Measurements from ENCODE around the gene UQCC2.

DNA sequence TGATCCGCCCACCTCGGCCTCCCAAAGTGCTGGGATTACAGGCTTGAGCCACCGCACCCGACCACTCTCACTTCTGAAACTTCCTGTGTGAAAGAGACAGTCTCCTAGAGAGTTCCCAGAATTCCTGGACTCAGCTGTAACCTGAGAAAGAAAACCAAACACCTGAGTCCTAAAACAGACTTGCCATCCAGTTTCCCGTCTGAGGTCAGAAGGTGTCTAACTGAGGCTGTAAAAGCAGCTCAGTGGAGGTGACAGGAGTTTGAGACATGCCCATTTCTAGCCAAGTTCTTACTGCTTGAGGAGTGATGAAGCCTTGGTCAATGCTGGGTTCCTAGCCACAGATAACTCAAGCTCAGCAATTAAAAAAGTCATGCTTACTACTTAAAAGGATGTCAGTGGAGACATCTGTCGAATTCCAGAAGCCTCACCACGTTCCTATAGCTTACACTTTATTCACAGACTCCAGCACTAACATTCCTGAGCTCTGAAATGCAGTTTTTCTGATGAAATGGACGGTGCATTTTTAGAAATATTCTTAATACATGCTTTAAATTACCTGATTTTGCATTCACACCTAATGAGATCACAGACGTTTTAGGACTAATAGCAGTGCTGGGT, 6.1 kb downstream of the UQCC2 start:
- no peak for TF ChIP-seq GABPA (IDR thresholded peaks at IDR 0.05 in 1 of 2, conservative IDR thresholded peaks at IDR 0.05 in 1 of 2)
- TF ChIP-seq, protein P1, sequence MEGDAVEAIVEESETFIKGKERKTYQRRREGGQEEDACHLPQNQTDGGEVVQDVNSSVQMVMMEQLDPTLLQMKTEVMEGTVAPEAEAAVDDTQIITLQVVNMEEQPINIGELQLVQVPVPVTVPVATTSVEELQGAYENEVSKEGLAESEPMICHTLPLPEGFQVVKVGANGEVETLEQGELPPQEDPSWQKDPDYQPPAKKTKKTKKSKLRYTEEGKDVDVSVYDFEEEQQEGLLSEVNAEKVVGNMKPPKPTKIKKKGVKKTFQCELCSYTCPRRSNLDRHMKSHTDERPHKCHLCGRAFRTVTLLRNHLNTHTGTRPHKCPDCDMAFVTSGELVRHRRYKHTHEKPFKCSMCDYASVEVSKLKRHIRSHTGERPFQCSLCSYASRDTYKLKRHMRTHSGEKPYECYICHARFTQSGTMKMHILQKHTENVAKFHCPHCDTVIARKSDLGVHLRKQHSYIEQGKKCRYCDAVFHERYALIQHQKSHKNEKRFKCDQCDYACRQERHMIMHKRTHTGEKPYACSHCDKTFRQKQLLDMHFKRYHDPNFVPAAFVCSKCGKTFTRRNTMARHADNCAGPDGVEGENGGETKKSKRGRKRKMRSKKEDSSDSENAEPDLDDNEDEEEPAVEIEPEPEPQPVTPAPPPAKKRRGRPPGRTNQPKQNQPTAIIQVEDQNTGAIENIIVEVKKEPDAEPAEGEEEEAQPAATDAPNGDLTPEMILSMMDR (IDR thresholded peaks at IDR 0.05; ENCODE audit: low read depth, low read length, missing input control) = no peak
- no peak for TF ChIP-seq FOXA1 (IDR thresholded peaks at IDR 0.05)
- TF ChIP-seq RAD21 (IDR thresholded peaks at IDR 0.05) = no peak
- TF ChIP-seq JUND (IDR thresholded peaks at IDR 0.05) = no peak
- TF ChIP-seq, protein P2, sequence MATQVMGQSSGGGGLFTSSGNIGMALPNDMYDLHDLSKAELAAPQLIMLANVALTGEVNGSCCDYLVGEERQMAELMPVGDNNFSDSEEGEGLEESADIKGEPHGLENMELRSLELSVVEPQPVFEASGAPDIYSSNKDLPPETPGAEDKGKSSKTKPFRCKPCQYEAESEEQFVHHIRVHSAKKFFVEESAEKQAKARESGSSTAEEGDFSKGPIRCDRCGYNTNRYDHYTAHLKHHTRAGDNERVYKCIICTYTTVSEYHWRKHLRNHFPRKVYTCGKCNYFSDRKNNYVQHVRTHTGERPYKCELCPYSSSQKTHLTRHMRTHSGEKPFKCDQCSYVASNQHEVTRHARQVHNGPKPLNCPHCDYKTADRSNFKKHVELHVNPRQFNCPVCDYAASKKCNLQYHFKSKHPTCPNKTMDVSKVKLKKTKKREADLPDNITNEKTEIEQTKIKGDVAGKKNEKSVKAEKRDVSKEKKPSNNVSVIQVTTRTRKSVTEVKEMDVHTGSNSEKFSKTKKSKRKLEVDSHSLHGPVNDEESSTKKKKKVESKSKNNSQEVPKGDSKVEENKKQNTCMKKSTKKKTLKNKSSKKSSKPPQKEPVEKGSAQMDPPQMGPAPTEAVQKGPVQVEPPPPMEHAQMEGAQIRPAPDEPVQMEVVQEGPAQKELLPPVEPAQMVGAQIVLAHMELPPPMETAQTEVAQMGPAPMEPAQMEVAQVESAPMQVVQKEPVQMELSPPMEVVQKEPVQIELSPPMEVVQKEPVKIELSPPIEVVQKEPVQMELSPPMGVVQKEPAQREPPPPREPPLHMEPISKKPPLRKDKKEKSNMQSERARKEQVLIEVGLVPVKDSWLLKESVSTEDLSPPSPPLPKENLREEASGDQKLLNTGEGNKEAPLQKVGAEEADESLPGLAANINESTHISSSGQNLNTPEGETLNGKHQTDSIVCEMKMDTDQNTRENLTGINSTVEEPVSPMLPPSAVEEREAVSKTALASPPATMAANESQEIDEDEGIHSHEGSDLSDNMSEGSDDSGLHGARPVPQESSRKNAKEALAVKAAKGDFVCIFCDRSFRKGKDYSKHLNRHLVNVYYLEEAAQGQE (IDR thresholded peaks at IDR 0.05) = no peak
- TF ChIP-seq, protein P3, sequence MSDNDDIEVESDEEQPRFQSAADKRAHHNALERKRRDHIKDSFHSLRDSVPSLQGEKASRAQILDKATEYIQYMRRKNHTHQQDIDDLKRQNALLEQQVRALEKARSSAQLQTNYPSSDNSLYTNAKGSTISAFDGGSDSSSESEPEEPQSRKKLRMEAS (IDR thresholded peaks at IDR 0.05) = no peak
- no peak for TF ChIP-seq YY1 (IDR thresholded peaks at IDR 0.05)
- TF ChIP-seq TAF1 (conservative IDR thresholded peaks at IDR 0.05) = no peak
- no peak for TF ChIP-seq EGR1 (IDR thresholded peaks at IDR 0.05; ENCODE audit: low read depth in 2 of 2)
- TF ChIP-seq, protein P4, sequence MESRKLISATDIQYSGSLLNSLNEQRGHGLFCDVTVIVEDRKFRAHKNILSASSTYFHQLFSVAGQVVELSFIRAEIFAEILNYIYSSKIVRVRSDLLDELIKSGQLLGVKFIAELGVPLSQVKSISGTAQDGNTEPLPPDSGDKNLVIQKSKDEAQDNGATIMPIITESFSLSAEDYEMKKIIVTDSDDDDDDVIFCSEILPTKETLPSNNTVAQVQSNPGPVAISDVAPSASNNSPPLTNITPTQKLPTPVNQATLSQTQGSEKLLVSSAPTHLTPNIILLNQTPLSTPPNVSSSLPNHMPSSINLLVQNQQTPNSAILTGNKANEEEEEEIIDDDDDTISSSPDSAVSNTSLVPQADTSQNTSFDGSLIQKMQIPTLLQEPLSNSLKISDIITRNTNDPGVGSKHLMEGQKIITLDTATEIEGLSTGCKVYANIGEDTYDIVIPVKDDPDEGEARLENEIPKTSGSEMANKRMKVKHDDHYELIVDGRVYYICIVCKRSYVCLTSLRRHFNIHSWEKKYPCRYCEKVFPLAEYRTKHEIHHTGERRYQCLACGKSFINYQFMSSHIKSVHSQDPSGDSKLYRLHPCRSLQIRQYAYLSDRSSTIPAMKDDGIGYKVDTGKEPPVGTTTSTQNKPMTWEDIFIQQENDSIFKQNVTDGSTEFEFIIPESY (IDR thresholded peaks at IDR 0.05) = no peak
- TF ChIP-seq, protein P5, sequence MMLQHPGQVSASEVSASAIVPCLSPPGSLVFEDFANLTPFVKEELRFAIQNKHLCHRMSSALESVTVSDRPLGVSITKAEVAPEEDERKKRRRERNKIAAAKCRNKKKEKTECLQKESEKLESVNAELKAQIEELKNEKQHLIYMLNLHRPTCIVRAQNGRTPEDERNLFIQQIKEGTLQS (IDR thresholded peaks at IDR 0.05) = no peak

Measured in liver (tissue), 3 donors.